Urinary bladder (tissue), 4 donors: ENCODE data around the gene AQP12A. TPM values are rescaled to one million over a fixed set of nuclear protein-coding genes. Genes with fewer than 3 reads are reported as not detected.

ENCODE experiments used
- DNase-seq: peaks from one replicate; pipeline ENCODE4 v3.0.0-alpha.2; 2015; ENCODE audit errors: extremely low spot score
- H3K27ac ChIP-seq: one replicate; pipeline ENCODE4 v1.5.1; 2013; ENCODE audit warnings: low read depth, mild to moderate bottlenecking, moderate library complexity
- H3K36me3 ChIP-seq: one replicate; pipeline ENCODE4 v1.6.1; 2013; ENCODE audit warnings: mild to moderate bottlenecking, moderate library complexity; ENCODE audit not compliant: insufficient read depth
- H3K4me1 ChIP-seq: one replicate; pipeline ENCODE4 v1.6.1; 2013; ENCODE audit warnings: mild to moderate bottlenecking, moderate library complexity; ENCODE audit not compliant: insufficient read depth
- H3K4me3 ChIP-seq: one replicate; pipeline ENCODE4 v1.5.1; 2013; ENCODE audit warnings: low read depth, low read length
- WGBS: extraction: QIAGEN DNeasy Blood & Tissue Kit; methylation state at CpG from one replicate; pipeline ENCODE4 v1.1.7; 2013; 5-methylcytosine and 5-hydroxymethylcytosine counted together
- polyA plus RNA-seq: library from polyadenylated mRNA; stranded (reverse); fragments of 200-250 nt; gene quantifications from one replicate; pipeline ENCODE4 v1.2.3, GENCODE V29; 2013
- total RNA-seq: library from RNA; depleted of rRNA; stranded (reverse); fragments of >200 nt; gene quantifications from one replicate; pipeline ENCODE4 v1.2.3, GENCODE V29; 2014
- donor health status: healthy with polysubstance abuse.
- donor health status: healthy.

The AQP12A gene
- total and polyA plus RNA-seq, 2 donors: not detected

GRCh38 chr2:240733803-240734495 lies 42.3 kb downstream of the AQP12A start:
- no peaks in the 10 kb centered on the region for H3K4me1 ChIP-seq
- no peak overlapping the region for H3K27ac ChIP-seq
- no peaks in the 10 kb centered on the region for H3K36me3 ChIP-seq
- DNase-seq: no peak
- no peak overlapping the region for H3K4me3 ChIP-seq
- 79% methylated on average over 24 of the region's 24 CpGs for WGBS

- DNase-seq: no peak
- H3K36me3 ChIP-seq: no peaks in the 10 kb centered on the region
- no peaks in the 10 kb centered on the region for H3K4me1 ChIP-seq
- WGBS: 92% methylated on average over 17 of the region's 17 CpGs
- no peak overlapping the region for H3K4me3 ChIP-seq
- no peak overlapping the region for H3K27ac ChIP-seq
Observed at GRCh38 chr2:240734756-240735155, 43.1 kb downstream of the AQP12A start.

- H3K36me3 ChIP-seq: no peaks in the 10 kb centered on the region
- H3K27ac ChIP-seq: no peak overlapping the region
- no peak for DNase-seq
- WGBS: 88% methylated on average over 10 of the region's 10 CpGs
- H3K4me3 ChIP-seq: no peak overlapping the region
- no peaks in the 10 kb centered on the region for H3K4me1 ChIP-seq
Observed at GRCh38 chr2:240735476-240735875, 43.8 kb downstream of the AQP12A start.

- Histone ChIP-seq H3K27ac (no peak overlapping the region), H3K4me3 (no peak overlapping the region), H3K36me3 (no peaks in the 10 kb centered on the region), H3K4me1 (no peaks in the 10 kb centered on the region)
- WGBS: 81% methylated on average over 35 of the region's 35 CpGs
- no peak for DNase-seq
Observed at GRCh38 chr2:240736281-240737250, 44.9 kb downstream of the AQP12A start.

- WGBS: 27% methylated on average over 5 of the region's 5 CpGs
- H3K4me1 ChIP-seq: no peaks in the 10 kb centered on the region
- no peak overlapping the region for H3K27ac ChIP-seq
- H3K4me3 ChIP-seq: no peak overlapping the region
- no peak for DNase-seq
- H3K36me3 ChIP-seq: no peaks in the 10 kb centered on the region
Observed at GRCh38 chr2:240737512-240737911, 45.8 kb downstream of the AQP12A start.

GRCh38 chr2:240737958-240738357 lies 46.3 kb downstream of the AQP12A start:
- Histone ChIP-seq H3K4me1 (no peaks in the 10 kb centered on the region), H3K27ac (no peak overlapping the region), H3K36me3 (no peaks in the 10 kb centered on the region), H3K4me3 (no peak overlapping the region)
- no peak for DNase-seq
- 69% methylated on average over 7 of the region's 7 CpGs for WGBS

GRCh38 chr2:240739797-240740196 lies 48.1 kb downstream of the AQP12A start:
- Histone ChIP-seq H3K4me3 (no peak overlapping the region), H3K36me3 (no peaks in the 10 kb centered on the region), H3K27ac (no peak overlapping the region), H3K4me1 (no peaks in the 10 kb centered on the region)
- WGBS: 84% methylated on average over 16 of the region's 16 CpGs
- no peak for DNase-seq

- WGBS: 82% methylated on average over 18 of the region's 18 CpGs
- H3K4me1 ChIP-seq: no peaks in the 10 kb centered on the region
- no peak for DNase-seq
- no peak overlapping the region for H3K27ac ChIP-seq
- H3K4me3 ChIP-seq: no peak overlapping the region
- no peaks in the 10 kb centered on the region for H3K36me3 ChIP-seq
Observed at GRCh38 chr2:240741091-240741490, 49.4 kb downstream of the AQP12A start.

- H3K4me1 ChIP-seq: no peaks in the 10 kb centered on the region
- H3K36me3 ChIP-seq: no peaks in the 10 kb centered on the region
- WGBS: 86% methylated on average over 13 of the region's 13 CpGs
- no peak overlapping the region for H3K27ac ChIP-seq
- no peak for DNase-seq
- H3K4me3 ChIP-seq: no peak overlapping the region
Observed at GRCh38 chr2:240742602-240743095, 51.0 kb downstream of the AQP12A start.

GRCh38 chr2:240745456-240745855 lies 53.8 kb downstream of the AQP12A start:
- no peak overlapping the region for H3K4me3 ChIP-seq
- H3K4me1 ChIP-seq: no peaks in the 10 kb centered on the region
- WGBS: 96% methylated on average over 15 of the region's 15 CpGs
- H3K27ac ChIP-seq: no peak overlapping the region
- no peak for DNase-seq
- H3K36me3 ChIP-seq: no peaks in the 10 kb centered on the region

- Histone ChIP-seq H3K4me3 (no peak overlapping the region), H3K27ac (no peak overlapping the region), H3K36me3 (no peaks in the 10 kb centered on the region), H3K4me1 (no peaks in the 10 kb centered on the region)
- no peak for DNase-seq
- 91% methylated on average over 15 of the region's 15 CpGs for WGBS
Observed at GRCh38 chr2:240745962-240746361, 54.3 kb downstream of the AQP12A start.

- 94% methylated on average over 16 of the region's 16 CpGs for WGBS
- no peaks in the 10 kb centered on the region for H3K4me1 ChIP-seq
- H3K4me3 ChIP-seq: no peak overlapping the region
- no peak for DNase-seq
- H3K27ac ChIP-seq: no peak overlapping the region
- H3K36me3 ChIP-seq: no peaks in the 10 kb centered on the region
Observed at GRCh38 chr2:240746671-240747070, 55.0 kb downstream of the AQP12A start.

- Histone ChIP-seq H3K4me3 (no peak overlapping the region), H3K36me3 (no peaks in the 10 kb centered on the region), H3K4me1 (no peaks in the 10 kb centered on the region), H3K27ac (no peak overlapping the region)
- 93% methylated on average over 11 of the region's 11 CpGs for WGBS
- DNase-seq: no peak
Observed at GRCh38 chr2:240747256-240747655, 55.6 kb downstream of the AQP12A start.
